Mammary epithelial cell (primary cell): ENCODE results near the gene SMARCAL1.

Experiments
- EZH2 ChIP-seq: IDR thresholded peaks from 2 replicates; pipeline ENCODE4 v1.6.1; 2012; ENCODE audit warnings: low read length, inconsistent platforms, borderline replicate concordance
- TF ChIP-seq, protein P1 (sequence below), 2 donors: IDR thresholded peaks in 1 of 2; conservative IDR thresholded peaks in 1 of 2; 2 replicates each; pipeline ENCODE4 v1.5.1; 2011 to 2012; ENCODE audit warnings: inconsistent platforms in 2 of 2, low read length in 2 of 2, mild to moderate bottlenecking in 2 of 2, control low read depth in 1 of 2, low read depth in 1 of 2; ENCODE audit not compliant: insufficient read depth in 1 of 2; ENCODE audit errors: extremely low read depth in 1 of 2

DNA sequence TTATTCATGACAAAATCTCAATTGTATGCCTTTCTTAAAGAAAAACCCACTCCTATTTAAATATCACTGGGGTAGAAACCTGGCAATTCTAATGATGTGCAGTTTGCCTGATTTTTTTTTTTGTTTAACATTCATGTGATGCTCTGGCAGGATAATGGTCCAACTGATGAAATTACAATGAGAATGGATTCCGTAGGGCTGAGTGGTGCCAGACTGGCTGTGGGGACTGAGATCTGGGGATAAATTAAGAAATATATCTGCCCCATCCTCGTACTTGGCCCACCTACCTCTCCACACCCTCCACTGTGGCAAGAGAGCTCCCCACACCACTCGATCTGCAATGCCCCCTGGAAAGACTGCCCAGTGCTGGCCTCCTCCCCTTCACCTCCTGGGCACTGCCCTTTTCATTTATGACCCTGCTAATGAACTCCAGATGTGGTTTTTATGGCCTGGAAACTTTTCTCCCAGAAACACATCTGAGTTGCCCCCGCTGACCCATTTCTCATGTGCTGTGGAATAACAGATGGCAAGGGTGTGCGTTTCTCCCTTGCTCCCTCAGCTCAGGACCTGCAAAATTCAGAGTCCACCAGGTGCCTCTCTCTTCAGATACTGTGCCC, 53.4 kb downstream of the SMARCAL1 start:
- TF ChIP-seq, protein P1, sequence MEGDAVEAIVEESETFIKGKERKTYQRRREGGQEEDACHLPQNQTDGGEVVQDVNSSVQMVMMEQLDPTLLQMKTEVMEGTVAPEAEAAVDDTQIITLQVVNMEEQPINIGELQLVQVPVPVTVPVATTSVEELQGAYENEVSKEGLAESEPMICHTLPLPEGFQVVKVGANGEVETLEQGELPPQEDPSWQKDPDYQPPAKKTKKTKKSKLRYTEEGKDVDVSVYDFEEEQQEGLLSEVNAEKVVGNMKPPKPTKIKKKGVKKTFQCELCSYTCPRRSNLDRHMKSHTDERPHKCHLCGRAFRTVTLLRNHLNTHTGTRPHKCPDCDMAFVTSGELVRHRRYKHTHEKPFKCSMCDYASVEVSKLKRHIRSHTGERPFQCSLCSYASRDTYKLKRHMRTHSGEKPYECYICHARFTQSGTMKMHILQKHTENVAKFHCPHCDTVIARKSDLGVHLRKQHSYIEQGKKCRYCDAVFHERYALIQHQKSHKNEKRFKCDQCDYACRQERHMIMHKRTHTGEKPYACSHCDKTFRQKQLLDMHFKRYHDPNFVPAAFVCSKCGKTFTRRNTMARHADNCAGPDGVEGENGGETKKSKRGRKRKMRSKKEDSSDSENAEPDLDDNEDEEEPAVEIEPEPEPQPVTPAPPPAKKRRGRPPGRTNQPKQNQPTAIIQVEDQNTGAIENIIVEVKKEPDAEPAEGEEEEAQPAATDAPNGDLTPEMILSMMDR (conservative IDR thresholded peaks at IDR 0.05 in 1 of 2, IDR thresholded peaks at IDR 0.05 in 1 of 2; ENCODE audit: extremely low read depth in 1 of 2, insufficient read depth in 1 of 2, low read depth in 1 of 2, low read length in 2 of 2), result no peak
- TF ChIP-seq EZH2, result no peak
